Left ventricle myocardium inferior (tissue), 1 donor: ENCODE measurements around the gene NELFA. TPM values are rescaled to one million over a fixed set of nuclear protein-coding genes. Genes with fewer than 3 reads are reported as not detected.

Source experiments
- DNase-seq: peaks from one replicate; pipeline ENCODE4 v3.0.0-alpha.2; 2020
- H3K27ac ChIP-seq: fragments of 200-600 bp; replicated peaks from 2 replicates; pipeline ENCODE4 v1.8.0; 2021
- H3K27me3 ChIP-seq: fragments of 200-600 bp; 2 replicates; pipeline ENCODE4 v1.8.0; 2021; ENCODE audit warnings: low read depth
- H3K36me3 ChIP-seq: fragments of 200-600 bp; 2 replicates; pipeline ENCODE4 v1.8.0; 2021
- H3K4me1 ChIP-seq: fragments of 200-600 bp; 2 replicates; pipeline ENCODE4 v1.8.0; 2021
- H3K4me3 ChIP-seq: fragments of 200-600 bp; 2 replicates; pipeline ENCODE4 v1.8.0; 2021; ENCODE audit warnings: mild to moderate bottlenecking, moderate library complexity
- H3K9me3 ChIP-seq: fragments of 200-600 bp; replicated peaks from 2 replicates; pipeline ENCODE4 v1.8.0; 2021
- intact Hi-C: fragments of 100-400 bp; cut with micrococcal nuclease; formaldehyde crosslinking; loops from one replicate; pipeline ENCODE4 v1.11.0; 2022
- total RNA-seq: library from RNA; stranded (reverse); fragmentation: NEBNext Ultra II Directional; extraction: Animal tissue kit (Norgen Biotek cat#: 25700); gene quantifications from one replicate; pipeline ENCODE4 v1.2.1, GENCODE V29; 2021
- TF ChIP-seq, protein P1 (sequence below): fragments of 200-600 bp; IDR thresholded peaks from 2 replicates; pipeline ENCODE4 v1.8.0; 2021; ENCODE audit warnings: antibody characterized with exemption, mild to moderate bottlenecking, borderline replicate concordance
- donor health status: DM: no; HTN: yes; CAD: no; lungs with severe emphysema.

The NELFA gene
- total RNA-seq, 1 donor from 2014 or later: 10.2 TPM

GRCh38 chr4:2045518-2045951 lies 36.8 kb upstream of the NELFA start:
- H3K27me3 ChIP-seq: peaks cover 94% of the 10 kb centered on the region
- H3K36me3 ChIP-seq: no peaks in the 10 kb centered on the region
- intact Hi-C loops: no loop called here
- H3K4me3 ChIP-seq: no peak overlapping the region
- H3K9me3 ChIP-seq: no peaks in the 10 kb centered on the region
- no peak overlapping the region for H3K27ac ChIP-seq
- peaks cover 23% of the 10 kb centered on the region for H3K4me1 ChIP-seq
- no peak for DNase-seq
- TF ChIP-seq, protein P1, sequence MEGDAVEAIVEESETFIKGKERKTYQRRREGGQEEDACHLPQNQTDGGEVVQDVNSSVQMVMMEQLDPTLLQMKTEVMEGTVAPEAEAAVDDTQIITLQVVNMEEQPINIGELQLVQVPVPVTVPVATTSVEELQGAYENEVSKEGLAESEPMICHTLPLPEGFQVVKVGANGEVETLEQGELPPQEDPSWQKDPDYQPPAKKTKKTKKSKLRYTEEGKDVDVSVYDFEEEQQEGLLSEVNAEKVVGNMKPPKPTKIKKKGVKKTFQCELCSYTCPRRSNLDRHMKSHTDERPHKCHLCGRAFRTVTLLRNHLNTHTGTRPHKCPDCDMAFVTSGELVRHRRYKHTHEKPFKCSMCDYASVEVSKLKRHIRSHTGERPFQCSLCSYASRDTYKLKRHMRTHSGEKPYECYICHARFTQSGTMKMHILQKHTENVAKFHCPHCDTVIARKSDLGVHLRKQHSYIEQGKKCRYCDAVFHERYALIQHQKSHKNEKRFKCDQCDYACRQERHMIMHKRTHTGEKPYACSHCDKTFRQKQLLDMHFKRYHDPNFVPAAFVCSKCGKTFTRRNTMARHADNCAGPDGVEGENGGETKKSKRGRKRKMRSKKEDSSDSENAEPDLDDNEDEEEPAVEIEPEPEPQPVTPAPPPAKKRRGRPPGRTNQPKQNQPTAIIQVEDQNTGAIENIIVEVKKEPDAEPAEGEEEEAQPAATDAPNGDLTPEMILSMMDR: no peak

DNA sequence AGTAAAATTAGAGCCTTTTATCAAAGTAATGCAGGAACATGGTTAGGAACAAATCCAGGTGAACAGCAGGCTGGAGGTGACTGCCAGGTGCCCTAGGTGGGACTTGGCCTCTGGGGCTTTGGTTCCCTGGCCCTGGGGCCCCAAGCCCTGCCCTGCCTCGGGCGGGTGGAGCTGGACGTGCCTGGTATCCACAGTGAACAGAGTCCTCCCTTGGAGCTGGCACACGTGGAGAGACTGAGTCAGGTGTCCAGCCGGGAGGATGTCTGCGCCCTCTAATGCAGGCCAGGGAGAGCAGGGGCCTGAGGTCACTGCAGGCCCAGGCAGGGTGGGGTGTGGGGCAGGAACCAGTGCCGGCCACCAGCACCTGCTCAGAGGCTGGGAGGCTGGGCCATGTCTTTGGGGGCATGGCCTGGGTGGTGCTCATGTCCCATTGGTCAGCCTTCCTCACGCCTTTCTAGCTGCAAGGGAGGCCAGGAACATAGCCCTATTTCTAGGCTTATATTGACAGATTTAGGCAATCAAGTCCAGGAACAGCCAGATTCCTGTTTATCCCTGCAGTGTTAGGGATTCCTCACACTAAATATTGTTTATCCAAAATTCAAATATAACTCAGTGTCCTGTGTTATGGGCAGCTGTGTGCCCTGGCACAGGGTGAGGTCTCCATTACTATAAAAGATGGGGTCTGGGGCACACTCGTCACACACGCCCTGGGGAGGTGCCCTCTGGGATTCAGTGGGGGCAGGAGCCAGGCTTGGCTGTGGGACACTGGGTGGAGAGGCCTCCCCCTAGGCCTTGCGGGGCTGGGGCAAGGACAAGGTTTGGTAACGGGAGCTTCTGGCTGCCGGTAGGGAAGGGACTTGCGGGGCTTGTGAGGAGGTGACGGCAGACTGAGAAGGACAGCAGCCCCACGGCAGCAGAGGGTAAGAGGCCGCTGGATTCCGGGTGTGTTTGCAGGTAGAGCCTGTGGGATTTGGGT lies 36.1 kb upstream of the NELFA start:
- DNase-seq: no peak
- H3K27me3 ChIP-seq: peaks cover 96% of the 10 kb centered on the region
- intact Hi-C loops: no loop called here

GRCh38 chr4:2044119-2044485 lies 35.3 kb upstream of the NELFA start:
- Histone ChIP-seq H3K27me3 (peaks cover 96% of the 10 kb centered on the region), H3K4me3 (no peak overlapping the region)
- intact Hi-C loops: no loop called here

More for the DNA sequence above, 36.1 kb upstream of the NELFA start:
- H3K9me3 ChIP-seq: no peaks in the 10 kb centered on the region
- TF ChIP-seq, protein P1: no peak
- no peaks in the 10 kb centered on the region for H3K36me3 ChIP-seq
- peaks cover 28% of the 10 kb centered on the region for H3K4me1 ChIP-seq
- H3K27ac ChIP-seq: no peak overlapping the region
- H3K4me3 ChIP-seq: no peak overlapping the region

DNA sequence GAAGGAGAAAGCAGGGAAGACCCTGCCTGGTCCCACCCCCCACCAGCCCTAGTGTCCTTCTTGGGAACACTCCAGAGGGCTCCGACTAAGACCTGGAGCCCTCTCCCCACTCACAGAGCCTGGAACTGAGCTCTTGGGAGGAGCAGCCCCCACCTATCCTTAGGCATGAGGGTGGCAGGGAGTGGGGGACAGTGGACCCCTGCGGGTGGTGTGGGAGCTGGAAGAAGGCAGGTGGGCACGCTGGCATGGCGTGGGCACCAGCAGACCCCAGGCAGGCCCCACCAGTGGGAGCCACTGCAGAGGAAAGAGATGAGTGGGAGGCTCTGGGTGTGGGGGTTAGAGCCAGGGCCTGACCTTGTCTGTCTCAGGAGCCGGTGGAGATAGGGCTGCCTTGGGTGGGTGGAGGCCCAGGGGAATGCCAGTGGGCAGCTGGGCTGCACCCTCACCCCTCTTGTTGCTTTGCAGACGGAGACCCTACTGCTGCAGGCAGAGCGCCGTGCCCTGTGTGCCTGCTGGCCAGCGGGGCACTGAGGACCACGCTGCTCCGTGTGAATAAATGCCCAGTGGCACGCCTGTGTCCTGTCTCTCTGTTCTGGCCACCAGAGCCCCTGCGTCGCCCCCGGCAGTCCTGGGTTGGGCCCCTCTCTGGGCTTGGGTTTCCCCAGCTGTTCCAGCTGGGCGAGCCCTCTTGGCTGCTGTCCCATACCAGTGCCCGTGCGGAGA lies 34.8 kb upstream of the NELFA start:
- H3K9me3 ChIP-seq: no peaks in the 10 kb centered on the region
- peaks cover 28% of the 10 kb centered on the region for H3K4me1 ChIP-seq
- H3K27ac ChIP-seq: no peak overlapping the region
- TF ChIP-seq, protein P1: no peak
- no peak for DNase-seq
- H3K27me3 ChIP-seq: peaks cover 95% of the 10 kb centered on the region
- intact Hi-C loops: no loop called here
- no peak overlapping the region for H3K4me3 ChIP-seq
- H3K36me3 ChIP-seq: no peaks in the 10 kb centered on the region

More at GRCh38 chr4:2044119-2044485, 35.3 kb upstream of the NELFA start:
- H3K9me3 ChIP-seq: no peaks in the 10 kb centered on the region
- no peaks in the 10 kb centered on the region for H3K36me3 ChIP-seq
- H3K4me1 ChIP-seq: peaks cover 28% of the 10 kb centered on the region
- TF ChIP-seq, protein P1: no peak
- no peak for DNase-seq
- H3K27ac ChIP-seq: no peak overlapping the region

DNA sequence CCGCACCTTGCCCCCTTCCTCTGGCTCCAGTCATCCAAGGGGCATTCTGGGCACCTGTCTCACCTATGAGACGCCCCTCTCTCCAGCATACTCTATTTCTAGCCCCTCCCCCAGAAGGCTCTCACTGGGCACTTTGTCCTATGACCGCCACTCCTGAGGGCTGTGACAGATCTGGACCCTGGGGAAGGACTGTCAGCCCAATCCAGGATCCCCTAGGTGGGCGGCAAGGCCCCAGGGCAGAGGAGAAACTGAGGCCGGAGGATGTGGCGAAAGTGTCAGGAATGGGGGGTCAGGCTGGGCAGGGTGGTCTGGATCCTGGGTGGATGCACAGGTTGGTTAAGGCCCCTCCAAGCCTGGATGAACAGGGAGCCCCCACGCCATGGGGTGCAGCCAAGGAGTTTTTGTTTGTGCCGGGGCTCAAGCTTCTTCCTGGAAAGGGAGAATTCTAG lies 34.2 kb upstream of the NELFA start:
- Histone ChIP-seq H3K4me1 (peaks cover 28% of the 10 kb centered on the region), H3K27ac (no peak overlapping the region), H3K27me3 (peaks cover 90% of the 10 kb centered on the region), H3K36me3 (no peaks in the 10 kb centered on the region), H3K9me3 (no peaks in the 10 kb centered on the region), H3K4me3 (peak overlapping the region; percentile 79)
- intact Hi-C loops: no loop called here
- TF ChIP-seq, protein P1: no peak
- no peak for DNase-seq
